GM12864 (cell line): Measurements from ENCODE around the gene ATP1A3.

Source experiments
- DNase-seq: peaks from one replicate; pipeline ENCODE4 v3.0.0-alpha.2; 2011; ENCODE audit warnings: low read depth
- H3K4me3 ChIP-seq: 2 replicates; pipeline ENCODE4 v1.5.1; 2011; ENCODE audit warnings: mild to moderate bottlenecking, low read depth, low read length, control low read depth
- CTCF ChIP-seq: IDR thresholded peaks from 2 replicates; pipeline ENCODE4 v1.5.1; 2011; ENCODE audit warnings: low read depth, mild to moderate bottlenecking, moderate library complexity, low read length, control low read depth, inconsistent platforms; ENCODE audit errors: missing control alignments

The ATP1A3 gene

GRCh38 chr19:41917676-41918075 lies 76.4 kb downstream of the ATP1A3 start:
- no peak for TF ChIP-seq CTCF
- no peak for DNase-seq
- H3K4me3 ChIP-seq: no peak overlapping the region
